ENCODE results near the gene DGKB.

The DGKB gene

GRCh38 chr7:14340393-14341074 lies 562.0 kb downstream of the DGKB start:
- no peak overlapping the region for H3K27ac ChIP-seq (ENCODE audit: insufficient read depth, low read length, poor library complexity, severe bottlenecking)
- DNase-seq = no peak
- no peaks in the 10 kb centered on the region for H3K4me1 ChIP-seq (ENCODE audit: control insufficient read depth, insufficient read depth, low read length, poor library complexity, severe bottlenecking)
- H3K4me3 ChIP-seq (ENCODE audit: insufficient read depth, low read depth, low read length, poor library complexity, severe bottlenecking) = no peak overlapping the region
- no peaks in the 10 kb centered on the region for H3K36me3 ChIP-seq (ENCODE audit: control insufficient read depth, insufficient read depth, low read length)
- no peaks in the 10 kb centered on the region for H3K9me3 ChIP-seq (ENCODE audit: control insufficient read depth, low read length)
- no peaks in the 10 kb centered on the region for H3K27me3 ChIP-seq (replicated peaks; ENCODE audit: control insufficient read depth, insufficient read depth, low read length, poor library complexity, severe bottlenecking)

GRCh38 chr7:14339861-14340260 lies 562.7 kb downstream of the DGKB start:
- Histone ChIP-seq H3K36me3 (ENCODE audit: control insufficient read depth, insufficient read depth, low read length) (no peaks in the 10 kb centered on the region), H3K4me1 (ENCODE audit: control insufficient read depth, insufficient read depth, low read length, poor library complexity, severe bottlenecking) (no peaks in the 10 kb centered on the region), H3K9me3 (ENCODE audit: control insufficient read depth, low read length) (no peaks in the 10 kb centered on the region), H3K27ac (ENCODE audit: insufficient read depth, low read length, poor library complexity, severe bottlenecking) (no peak overlapping the region), H3K4me3 (ENCODE audit: insufficient read depth, low read depth, low read length, poor library complexity, severe bottlenecking) (no peak overlapping the region), H3K27me3 (replicated peaks; ENCODE audit: control insufficient read depth, insufficient read depth, low read length, poor library complexity, severe bottlenecking) (no peaks in the 10 kb centered on the region)
- DNase-seq = no peak

GRCh38 chr7:14336256-14336655 lies 566.3 kb downstream of the DGKB start:
- no peak overlapping the region for H3K4me3 ChIP-seq (ENCODE audit: insufficient read depth, low read depth, low read length, poor library complexity, severe bottlenecking)
- H3K27me3 ChIP-seq (replicated peaks; ENCODE audit: control insufficient read depth, insufficient read depth, low read length, poor library complexity, severe bottlenecking) = no peaks in the 10 kb centered on the region
- H3K9me3 ChIP-seq (ENCODE audit: control insufficient read depth, low read length) = no peaks in the 10 kb centered on the region
- H3K36me3 ChIP-seq (ENCODE audit: control insufficient read depth, insufficient read depth, low read length) = no peaks in the 10 kb centered on the region
- no peaks in the 10 kb centered on the region for H3K4me1 ChIP-seq (ENCODE audit: control insufficient read depth, insufficient read depth, low read length, poor library complexity, severe bottlenecking)
- H3K27ac ChIP-seq (ENCODE audit: insufficient read depth, low read length, poor library complexity, severe bottlenecking) = no peak overlapping the region
- DNase-seq = no peak

- Histone ChIP-seq H3K27me3 (replicated peaks; ENCODE audit: control insufficient read depth, insufficient read depth, low read length, poor library complexity, severe bottlenecking) (no peaks in the 10 kb centered on the region), H3K4me3 (ENCODE audit: insufficient read depth, low read depth, low read length, poor library complexity, severe bottlenecking) (no peak overlapping the region)
- DNase-seq = no peak
These were observed 570.4 kb downstream of the DGKB start for GRCh38 chr7:14332155-14332554.

GRCh38 chr7:14324767-14325166 lies 577.8 kb downstream of the DGKB start:
- Histone ChIP-seq H3K4me1 (ENCODE audit: control insufficient read depth, insufficient read depth, low read length, poor library complexity, severe bottlenecking) (no peaks in the 10 kb centered on the region), H3K27ac (ENCODE audit: insufficient read depth, low read length, poor library complexity, severe bottlenecking) (no peak overlapping the region), H3K36me3 (ENCODE audit: control insufficient read depth, insufficient read depth, low read length) (no peaks in the 10 kb centered on the region), H3K27me3 (replicated peaks; ENCODE audit: control insufficient read depth, insufficient read depth, low read length, poor library complexity, severe bottlenecking) (no peaks in the 10 kb centered on the region), H3K4me3 (ENCODE audit: insufficient read depth, low read depth, low read length, poor library complexity, severe bottlenecking) (no peak overlapping the region), H3K9me3 (ENCODE audit: control insufficient read depth, low read length) (no peaks in the 10 kb centered on the region)
- no peak for DNase-seq

More at GRCh38 chr7:14332155-14332554, 570.4 kb downstream of the DGKB start:
- H3K9me3 ChIP-seq (ENCODE audit: control insufficient read depth, low read length) = no peaks in the 10 kb centered on the region
- no peak overlapping the region for H3K27ac ChIP-seq (ENCODE audit: insufficient read depth, low read length, poor library complexity, severe bottlenecking)
- no peaks in the 10 kb centered on the region for H3K4me1 ChIP-seq (ENCODE audit: control insufficient read depth, insufficient read depth, low read length, poor library complexity, severe bottlenecking)
- H3K36me3 ChIP-seq (ENCODE audit: control insufficient read depth, insufficient read depth, low read length) = no peaks in the 10 kb centered on the region

- no peak for DNase-seq
- Histone ChIP-seq H3K36me3 (ENCODE audit: control insufficient read depth, insufficient read depth, low read length) (no peaks in the 10 kb centered on the region), H3K27ac (ENCODE audit: insufficient read depth, low read length, poor library complexity, severe bottlenecking) (no peak overlapping the region), H3K27me3 (replicated peaks; ENCODE audit: control insufficient read depth, insufficient read depth, low read length, poor library complexity, severe bottlenecking) (no peaks in the 10 kb centered on the region), H3K9me3 (ENCODE audit: control insufficient read depth, low read length) (no peaks in the 10 kb centered on the region), H3K4me3 (ENCODE audit: insufficient read depth, low read depth, low read length, poor library complexity, severe bottlenecking) (no peak overlapping the region), H3K4me1 (ENCODE audit: control insufficient read depth, insufficient read depth, low read length, poor library complexity, severe bottlenecking) (no peaks in the 10 kb centered on the region)
These were observed 579.8 kb downstream of the DGKB start for GRCh38 chr7:14322724-14323123.

GRCh38 chr7:14321947-14322346 lies 580.6 kb downstream of the DGKB start:
- Histone ChIP-seq H3K4me3 (ENCODE audit: insufficient read depth, low read depth, low read length, poor library complexity, severe bottlenecking) (no peak overlapping the region), H3K4me1 (ENCODE audit: control insufficient read depth, insufficient read depth, low read length, poor library complexity, severe bottlenecking) (no peaks in the 10 kb centered on the region), H3K9me3 (ENCODE audit: control insufficient read depth, low read length) (no peaks in the 10 kb centered on the region), H3K36me3 (ENCODE audit: control insufficient read depth, insufficient read depth, low read length) (no peaks in the 10 kb centered on the region), H3K27ac (ENCODE audit: insufficient read depth, low read length, poor library complexity, severe bottlenecking) (no peak overlapping the region), H3K27me3 (replicated peaks; ENCODE audit: control insufficient read depth, insufficient read depth, low read length, poor library complexity, severe bottlenecking) (no peaks in the 10 kb centered on the region)
- no peak for DNase-seq

- H3K9me3 ChIP-seq (ENCODE audit: control insufficient read depth, low read length) = no peaks in the 10 kb centered on the region
- no peaks in the 10 kb centered on the region for H3K27me3 ChIP-seq (replicated peaks; ENCODE audit: control insufficient read depth, insufficient read depth, low read length, poor library complexity, severe bottlenecking)
- no peak overlapping the region for H3K4me3 ChIP-seq (ENCODE audit: insufficient read depth, low read depth, low read length, poor library complexity, severe bottlenecking)
- DNase-seq = no peak
- no peaks in the 10 kb centered on the region for H3K36me3 ChIP-seq (ENCODE audit: control insufficient read depth, insufficient read depth, low read length)
- H3K4me1 ChIP-seq (ENCODE audit: control insufficient read depth, insufficient read depth, low read length, poor library complexity, severe bottlenecking) = no peaks in the 10 kb centered on the region
- no peak overlapping the region for H3K27ac ChIP-seq (ENCODE audit: insufficient read depth, low read length, poor library complexity, severe bottlenecking)
These were observed 593.1 kb downstream of the DGKB start for GRCh38 chr7:14309432-14309831.

GRCh38 chr7:14305233-14305866 lies 597.2 kb downstream of the DGKB start:
- no peak overlapping the region for H3K27ac ChIP-seq (ENCODE audit: insufficient read depth, low read length, poor library complexity, severe bottlenecking)
- H3K9me3 ChIP-seq (ENCODE audit: control insufficient read depth, low read length) = no peaks in the 10 kb centered on the region
- H3K4me3 ChIP-seq (ENCODE audit: insufficient read depth, low read depth, low read length, poor library complexity, severe bottlenecking) = no peak overlapping the region
- no peaks in the 10 kb centered on the region for H3K27me3 ChIP-seq (replicated peaks; ENCODE audit: control insufficient read depth, insufficient read depth, low read length, poor library complexity, severe bottlenecking)
- DNase-seq = no peak
- H3K4me1 ChIP-seq (ENCODE audit: control insufficient read depth, insufficient read depth, low read length, poor library complexity, severe bottlenecking) = no peaks in the 10 kb centered on the region
- H3K36me3 ChIP-seq (ENCODE audit: control insufficient read depth, insufficient read depth, low read length) = no peaks in the 10 kb centered on the region

- H3K27ac ChIP-seq (ENCODE audit: insufficient read depth, low read length, poor library complexity, severe bottlenecking) = no peak overlapping the region
These were observed 599.0 kb downstream of the DGKB start for GRCh38 chr7:14303536-14303935.

More at GRCh38 chr7:14303536-14303935, 599.0 kb downstream of the DGKB start:
- no peak for DNase-seq
- H3K4me1 ChIP-seq (ENCODE audit: control insufficient read depth, insufficient read depth, low read length, poor library complexity, severe bottlenecking) = no peaks in the 10 kb centered on the region
- H3K9me3 ChIP-seq (ENCODE audit: control insufficient read depth, low read length) = no peaks in the 10 kb centered on the region
- H3K27me3 ChIP-seq (replicated peaks; ENCODE audit: control insufficient read depth, insufficient read depth, low read length, poor library complexity, severe bottlenecking) = no peaks in the 10 kb centered on the region
- no peaks in the 10 kb centered on the region for H3K36me3 ChIP-seq (ENCODE audit: control insufficient read depth, insufficient read depth, low read length)
- no peak overlapping the region for H3K4me3 ChIP-seq (ENCODE audit: insufficient read depth, low read depth, low read length, poor library complexity, severe bottlenecking)

Measured in effector memory CD4-positive, alpha-beta T cell (primary cell).